Epidermal melanocyte (primary cell): Measurements from ENCODE around the gene SPATA13.

Source experiments
- DNase-seq: peaks from one replicate; pipeline ENCODE4 v3.0.0; 2011; ENCODE audit warnings: low spot score; ENCODE audit not compliant: insufficient read length

SPATA13 gene

GRCh38 chr13:24141333-24141910, 19.1 kb upstream of the SPATA13 start:
- DNase-seq, result no peak

GRCh38 chr13:24142453-24142852, 18.1 kb upstream of the SPATA13 start:
- no peak for DNase-seq

- DNase-seq, result no peak
These were observed 17.6 kb upstream of the SPATA13 start for GRCh38 chr13:24142886-24143285.

GRCh38 chr13:24145240-24145639, 15.3 kb upstream of the SPATA13 start:
- no peak for DNase-seq

GRCh38 chr13:24145674-24146073, 14.8 kb upstream of the SPATA13 start:
- DNase-seq, result no peak

GRCh38 chr13:24146961-24147569, 13.5 kb upstream of the SPATA13 start:
- DNase-seq, result no peak

GRCh38 chr13:24147570-24147963, 13.0 kb upstream of the SPATA13 start:
- DNase-seq, result no peak

- peak; percentile 90 for DNase-seq
These were observed 11.9 kb upstream of the SPATA13 start for GRCh38 chr13:24148414-24149235.

GRCh38 chr13:24149246-24150032, 11.1 kb upstream of the SPATA13 start:
- DNase-seq, result no peak

GRCh38 chr13:24150572-24150971, 9.9 kb upstream of the SPATA13 start:
- no peak for DNase-seq

GRCh38 chr13:24151864-24152263, 8.7 kb upstream of the SPATA13 start:
- no peak for DNase-seq

GRCh38 chr13:24152292-24153214, 8.0 kb upstream of the SPATA13 start:
- DNase-seq, result no peak

- DNase-seq, result no peak
These were observed 7.2 kb upstream of the SPATA13 start for GRCh38 chr13:24153347-24153746.

- DNase-seq, result no peak
These were observed 6.4 kb upstream of the SPATA13 start for GRCh38 chr13:24153979-24154701.

- DNase-seq, result no peak
These were observed 1.2 kb upstream of the SPATA13 start for GRCh38 chr13:24159357-24159756.

- DNase-seq, result no peak
These were observed 673 bp downstream of the SPATA13 start for GRCh38 chr13:24161010-24161775.

- DNase-seq, result no peak
These were observed 1.5 kb downstream of the SPATA13 start for GRCh38 chr13:24161980-24162525.

GRCh38 chr13:24162604-24163003, 2.1 kb downstream of the SPATA13 start:
- no peak for DNase-seq

- no peak for DNase-seq
These were observed 5.2 kb downstream of the SPATA13 start for GRCh38 chr13:24165746-24166145.
